SK-N-DZ (cell line): ENCODE results near the gene DCTN2.

Source experiments
- DNase-seq: peaks from one replicate; pipeline ENCODE4 v3.0.0-alpha.2; 2015; ENCODE audit warnings: low spot score

DCTN2 gene

GRCh38 chr12:57550641-57551549, 3.9 kb upstream of the DCTN2 start:
- DNase-seq: no peak

- DNase-seq: peak; percentile 73
Observed at GRCh38 chr12:57549909-57550640, 3.1 kb upstream of the DCTN2 start, which contains the start of gene KIF5A. TSS of gene KIF5A (plus strand) at chr12:57550044. CDS start at chr12:57550272, 228 bp downstream.

- no peak for DNase-seq
Observed at GRCh38 chr12:57549203-57549908, 2.4 kb upstream of the DCTN2 start.

GRCh38 chr12:57548488-57548887, 1.5 kb upstream of the DCTN2 start:
- no peak for DNase-seq

- no peak for DNase-seq
Observed at GRCh38 chr12:57548013-57548315, 972 bp upstream of the DCTN2 start.

GRCh38 chr12:57547288-57548012, 458 bp upstream of the DCTN2 start:
- DNase-seq: no peak

GRCh38 chr12:57545809-57546437, 1.1 kb downstream of the DCTN2 start:
- no peak for DNase-seq

GRCh38 chr12:57543581-57543980, 3.4 kb downstream of the DCTN2 start:
- DNase-seq: no peak

- no peak for DNase-seq
Observed at GRCh38 chr12:57541717-57542116, 5.3 kb downstream of the DCTN2 start.

- DNase-seq: no peak
Observed at GRCh38 chr12:57541001-57541400, 6.0 kb downstream of the DCTN2 start.

- DNase-seq: no peak
Observed at GRCh38 chr12:57539134-57539768, 7.7 kb downstream of the DCTN2 start.

GRCh38 chr12:57536597-57536942, 10.4 kb downstream of the DCTN2 start:
- no peak for DNase-seq

- no peak for DNase-seq
Observed at GRCh38 chr12:57535764-57536596, 11.0 kb downstream of the DCTN2 start.

- DNase-seq: no peak
Observed at GRCh38 chr12:57534991-57535543, 11.9 kb downstream of the DCTN2 start.

GRCh38 chr12:57534250-57534649, 12.7 kb downstream of the DCTN2 start:
- DNase-seq: no peak

GRCh38 chr12:57533108-57533507, 13.9 kb downstream of the DCTN2 start:
- no peak for DNase-seq

GRCh38 chr12:57531836-57532235, 15.2 kb downstream of the DCTN2 start:
- DNase-seq: no peak

GRCh38 chr12:57530396-57531142, 16.4 kb downstream of the DCTN2 start:
- no peak for DNase-seq

GRCh38 chr12:57529831-57530230, 17.2 kb downstream of the DCTN2 start:
- DNase-seq: no peak
